Measurements from ENCODE around the gene CUL1. TPM values are rescaled to one million over a fixed set of nuclear protein-coding genes. Genes with fewer than 3 reads are reported as not detected.

CUL1 gene
- total RNA-seq, 1 donor from 2014 or later, result 48.4 TPM

DNA sequence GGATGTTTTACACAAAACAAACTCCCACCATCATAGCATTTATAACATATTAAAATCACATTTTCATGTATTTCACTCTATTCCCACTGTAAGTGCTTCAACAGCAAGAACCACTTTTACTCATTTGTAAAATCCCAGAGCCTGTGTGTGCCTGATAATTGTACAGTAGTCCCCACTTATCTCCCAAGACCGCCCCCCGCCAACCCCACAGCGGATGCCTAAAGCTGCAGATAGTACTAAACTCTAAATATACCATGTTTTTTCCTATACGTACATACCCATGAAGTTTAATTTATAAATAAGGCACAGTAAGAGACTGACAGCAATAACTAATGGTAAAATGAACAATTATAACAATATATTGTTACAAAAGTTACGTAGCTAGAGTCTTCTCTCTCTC lies 151.9 kb downstream of the CUL1 start:
- DNase-seq (ENCODE audit: low spot score), result no peak

Other genes starting within 250 kb of the CUL1 start
- gene C7orf33, start 108.1 kb upstream of the CUL1 start, total RNA-seq, result not detected
- gene EZH2, start 185.4 kb downstream of the CUL1 start, total RNA-seq, result 3.6 TPM

Data from ureter (tissue), 1 donor.